HG03460 (cell line): ENCODE data around the gene MAGI1.

Source experiments
- ATAC-seq: cut with Tn5 transposase; IDR thresholded peaks from one replicate; pipeline ENCODE4 v1.9.1; 2021; ENCODE audit not compliant: unreplicated experiment

MAGI1 gene

DNA sequence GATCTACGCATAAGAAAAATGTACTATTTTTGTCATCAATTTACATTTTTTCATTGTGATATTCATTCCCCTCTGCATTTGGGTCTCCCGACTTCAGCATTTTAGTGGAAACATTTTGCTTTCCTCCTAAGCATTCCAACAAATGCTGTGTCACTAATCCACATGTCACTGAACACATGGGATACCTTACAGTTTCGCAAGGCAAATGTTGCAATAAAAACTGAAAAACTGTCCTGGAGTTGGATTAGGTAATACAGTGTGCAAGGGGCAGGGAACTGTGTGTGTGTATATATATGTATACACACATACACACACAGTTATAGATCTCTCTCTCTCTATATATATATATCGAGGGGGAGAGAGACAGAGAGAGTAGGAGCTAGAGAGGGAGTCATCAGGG is 632.2 kb downstream of the MAGI1 start:
- no peak for ATAC-seq

DNA sequence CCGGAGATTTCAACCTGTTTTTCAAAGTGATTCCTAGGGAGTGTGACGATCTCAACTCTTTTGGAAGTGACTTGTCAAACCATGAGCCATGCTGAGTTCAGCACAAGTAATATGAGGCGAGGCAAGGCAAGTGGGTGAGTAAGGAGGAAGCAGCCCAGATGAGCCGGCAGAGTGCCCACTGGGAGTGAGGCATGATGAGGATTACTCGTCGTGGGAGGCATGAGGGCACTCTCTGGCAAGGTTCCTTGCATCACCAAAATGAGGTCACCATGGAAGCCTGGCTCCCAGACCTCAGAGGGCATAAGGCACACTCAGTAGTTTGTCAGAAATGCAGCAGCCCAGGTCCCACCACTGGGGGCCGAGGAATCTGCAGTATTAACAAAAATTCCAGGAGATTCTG is 636.1 kb downstream of the MAGI1 start:
- no peak for ATAC-seq

DNA sequence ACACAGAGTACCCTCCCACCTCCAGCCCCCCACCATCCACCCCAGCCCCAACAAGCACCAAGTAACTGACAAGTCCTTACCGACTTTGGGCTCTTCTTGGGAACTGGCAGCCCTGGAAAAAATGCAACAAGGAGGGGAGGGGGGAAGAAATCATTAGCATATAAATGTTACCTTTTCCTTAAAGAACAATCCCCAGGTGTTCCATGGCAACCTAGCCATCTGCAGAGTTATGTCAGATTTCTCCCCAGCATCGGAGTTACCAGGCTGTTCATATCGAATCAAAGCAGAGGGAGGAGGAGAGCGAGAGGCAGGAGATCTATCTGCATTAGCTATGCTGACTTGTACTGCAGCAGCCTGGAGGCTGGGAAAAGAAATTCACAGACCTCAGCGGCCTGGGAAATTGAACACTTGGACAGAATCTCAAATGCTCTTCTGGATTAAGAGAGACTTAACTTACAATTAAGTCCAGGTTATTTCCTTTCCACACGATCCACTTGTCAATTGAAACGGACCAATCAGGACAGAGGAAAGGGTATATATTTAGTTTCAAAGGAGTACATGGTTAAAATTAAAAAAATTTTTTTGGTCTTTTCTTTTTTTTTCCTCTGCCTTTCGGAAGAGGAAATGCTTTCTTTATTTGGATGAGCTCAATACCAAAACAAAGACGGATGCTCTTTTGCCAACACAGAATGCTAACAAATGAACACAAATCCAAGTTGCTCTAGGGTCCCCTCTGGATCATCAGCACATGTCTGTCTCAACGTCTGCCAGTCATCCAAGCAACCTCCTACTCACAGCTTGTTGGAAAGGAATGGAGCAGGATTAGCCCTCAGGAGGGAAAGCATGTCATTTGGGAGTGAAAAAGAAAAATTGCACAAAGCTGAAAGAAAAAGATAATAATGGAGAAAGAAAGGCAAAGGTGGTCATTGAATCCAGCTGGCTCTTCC is 637.1 kb downstream of the MAGI1 start:
- no peak for ATAC-seq

DNA sequence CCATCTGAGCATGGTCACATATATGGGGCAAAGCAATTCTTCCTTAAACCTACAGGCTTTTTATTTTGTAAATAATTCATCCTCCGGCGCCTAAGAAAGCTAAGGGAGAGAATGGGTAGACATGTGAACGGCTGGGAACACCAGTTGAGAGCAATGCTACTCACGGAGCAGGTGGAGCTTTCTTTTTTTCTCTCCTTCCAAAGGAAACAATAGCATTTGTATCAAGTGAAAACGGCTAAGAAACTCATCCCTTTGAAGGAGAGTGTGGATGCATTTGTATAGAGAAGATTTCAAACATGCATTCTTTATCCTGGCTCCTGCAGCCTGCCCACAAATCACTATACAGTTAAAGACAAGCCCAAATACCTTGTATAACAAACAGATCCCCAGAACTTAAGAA is 637.8 kb downstream of the MAGI1 start:
- ATAC-seq = no peak

DNA sequence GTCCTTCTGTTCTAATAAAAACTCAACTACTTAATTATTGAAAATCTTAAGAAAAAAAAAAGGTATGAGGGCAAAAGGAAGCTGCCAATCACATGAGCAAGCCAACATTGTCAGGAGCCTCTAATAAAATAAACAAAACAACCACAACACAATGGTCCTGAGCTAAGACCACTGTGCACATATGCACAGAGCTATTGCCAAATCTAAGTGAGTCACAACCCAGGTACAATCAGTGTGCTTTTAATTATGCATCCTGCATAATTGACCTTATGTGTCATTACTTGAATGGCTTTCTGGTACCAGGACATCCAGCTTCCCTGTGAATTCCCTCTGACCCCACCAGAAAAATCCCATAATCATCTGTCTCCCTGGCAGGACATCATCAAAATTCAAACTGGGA is 639.8 kb downstream of the MAGI1 start:
- no peak for ATAC-seq

DNA sequence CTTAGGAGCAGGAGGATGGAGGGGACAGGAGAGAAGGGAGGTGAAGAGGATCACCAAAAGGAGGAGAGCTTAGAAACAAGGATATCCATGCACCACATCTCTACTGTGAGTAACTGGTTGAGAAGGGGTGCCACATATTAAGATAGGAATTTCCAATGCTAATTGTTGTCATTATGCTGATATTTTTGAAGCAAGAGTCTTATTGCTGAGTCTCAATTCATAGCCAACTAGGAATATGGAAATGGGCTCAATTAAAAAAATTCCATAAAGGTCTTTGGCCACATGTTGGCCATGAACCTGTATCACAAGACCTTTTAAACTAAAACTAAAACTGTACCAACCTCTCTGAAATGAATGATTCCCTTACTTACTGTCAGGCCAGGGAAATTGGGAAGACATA is 642.6 kb downstream of the MAGI1 start:
- ATAC-seq = no peak

DNA sequence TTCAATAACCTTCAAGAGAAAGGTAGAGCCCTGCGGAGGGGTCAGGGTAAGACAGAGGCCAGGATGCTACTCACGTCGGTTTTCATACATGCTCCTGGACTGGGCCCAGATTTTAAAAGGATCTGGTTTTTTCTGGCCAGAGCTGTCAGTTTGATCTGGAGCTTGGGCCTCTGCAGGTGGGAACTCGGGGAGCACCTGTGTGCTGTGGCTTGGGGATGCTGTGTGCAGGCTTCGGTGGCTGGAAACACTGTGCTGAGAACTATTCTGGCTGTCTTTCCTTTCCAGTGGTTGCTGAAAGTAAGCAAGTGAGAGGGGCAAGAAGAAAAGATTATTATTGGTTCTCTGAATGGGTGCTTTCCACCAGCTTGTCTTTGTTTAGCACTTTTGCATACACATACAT is 647.6 kb downstream of the MAGI1 start:
- ATAC-seq = no peak

DNA sequence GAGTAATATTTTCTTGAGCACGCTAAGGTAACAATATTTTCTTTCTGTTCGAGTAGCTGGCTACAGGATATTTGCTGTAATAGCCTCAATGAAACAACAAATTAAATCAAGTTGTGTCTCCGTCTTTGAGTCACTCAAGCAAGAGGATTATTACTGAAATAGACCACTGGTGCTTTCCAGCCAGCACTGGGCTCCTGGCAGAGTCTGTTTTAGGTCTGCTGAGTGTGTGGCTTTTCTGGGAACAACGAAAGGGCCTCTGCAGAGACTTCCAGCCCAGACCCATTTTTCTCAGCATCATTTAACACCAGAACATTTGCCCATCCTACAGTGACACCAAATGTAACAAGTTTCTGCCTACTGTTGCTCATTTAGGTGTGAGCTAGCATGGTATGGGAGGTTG is 652.9 kb downstream of the MAGI1 start:
- no peak for ATAC-seq

DNA sequence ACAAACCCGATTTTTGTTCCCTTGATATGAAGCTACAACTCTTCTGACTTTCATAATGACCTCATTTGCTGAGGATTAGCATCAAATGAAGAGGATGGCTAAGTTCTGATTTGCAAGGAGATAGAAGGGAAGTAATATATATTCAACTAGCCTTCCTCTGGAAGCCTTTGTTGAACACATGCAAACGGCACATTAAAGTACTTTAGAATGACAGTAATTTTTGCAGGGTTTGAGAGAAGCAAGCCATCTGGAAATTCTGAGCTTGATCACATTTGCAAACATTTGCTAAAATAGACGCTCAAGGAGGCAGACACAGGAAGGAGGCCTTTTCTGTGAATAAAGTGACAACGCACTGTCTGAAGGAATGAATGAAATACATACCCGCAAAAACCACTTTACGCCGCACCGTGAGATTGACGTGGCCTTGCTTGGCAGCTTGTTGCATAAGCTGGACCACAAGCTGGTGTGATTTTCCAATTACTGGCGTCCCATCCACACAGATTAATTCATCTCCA is 657.2 kb downstream of the MAGI1 start:
- ATAC-seq = no peak

DNA sequence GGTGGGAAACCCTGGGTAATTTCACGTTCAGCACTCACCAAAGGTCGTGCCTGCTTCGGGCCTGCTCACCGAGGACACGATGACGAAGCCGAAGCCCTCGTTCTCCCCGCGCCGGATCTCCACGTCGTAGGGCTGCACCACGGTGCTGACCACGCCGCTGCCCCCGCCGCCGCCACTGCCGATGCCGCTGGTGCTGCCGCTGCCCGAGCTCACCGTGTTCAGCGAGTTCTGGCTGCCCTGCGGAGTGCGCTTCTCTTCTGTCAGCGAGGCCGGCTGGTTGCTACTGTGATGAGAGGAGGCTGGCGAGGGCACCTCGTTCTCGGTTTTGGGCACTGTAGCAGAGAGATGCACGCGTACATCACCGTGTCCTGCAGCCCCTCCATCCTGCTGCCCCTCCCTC is 659.5 kb downstream of the MAGI1 start:
- no peak for ATAC-seq

DNA sequence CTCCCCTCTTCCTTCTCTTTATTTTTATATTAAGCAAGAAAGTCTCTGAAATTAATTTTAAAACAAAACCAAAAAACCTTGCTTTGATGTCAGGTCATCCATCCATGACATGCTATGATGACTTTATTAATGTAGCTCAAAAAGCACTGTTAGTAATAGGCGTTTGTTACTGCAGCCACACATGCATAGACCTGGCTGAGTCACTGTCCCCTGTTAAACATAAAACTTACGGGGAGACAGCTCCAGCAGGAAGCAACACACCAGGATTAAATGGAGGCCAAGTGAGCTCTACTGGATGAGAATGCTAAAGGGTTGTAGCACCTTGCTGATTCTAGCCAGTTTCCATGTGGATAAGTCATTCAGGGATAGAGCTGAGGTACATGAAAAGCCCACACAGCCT is 661.1 kb downstream of the MAGI1 start:
- no peak for ATAC-seq

DNA sequence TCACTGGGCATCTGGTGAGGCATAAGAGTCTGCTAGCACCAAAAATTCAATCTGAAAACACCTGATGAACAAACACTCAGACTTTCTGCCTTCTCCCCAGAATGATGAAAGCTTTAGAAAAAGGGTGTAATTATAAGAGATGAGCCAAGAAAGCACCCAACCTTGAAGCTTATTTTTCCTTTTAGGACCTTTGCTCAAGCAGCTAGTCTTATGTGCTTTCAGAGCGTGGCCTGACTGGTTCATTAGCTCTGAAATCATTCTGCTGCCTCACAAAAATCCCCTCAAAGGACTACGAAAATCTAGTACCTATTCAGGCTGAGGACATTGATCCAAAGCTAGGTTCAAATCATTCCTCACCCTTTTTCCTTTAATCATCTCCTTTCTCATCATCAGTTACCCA is 662.3 kb downstream of the MAGI1 start:
- no peak for ATAC-seq

DNA sequence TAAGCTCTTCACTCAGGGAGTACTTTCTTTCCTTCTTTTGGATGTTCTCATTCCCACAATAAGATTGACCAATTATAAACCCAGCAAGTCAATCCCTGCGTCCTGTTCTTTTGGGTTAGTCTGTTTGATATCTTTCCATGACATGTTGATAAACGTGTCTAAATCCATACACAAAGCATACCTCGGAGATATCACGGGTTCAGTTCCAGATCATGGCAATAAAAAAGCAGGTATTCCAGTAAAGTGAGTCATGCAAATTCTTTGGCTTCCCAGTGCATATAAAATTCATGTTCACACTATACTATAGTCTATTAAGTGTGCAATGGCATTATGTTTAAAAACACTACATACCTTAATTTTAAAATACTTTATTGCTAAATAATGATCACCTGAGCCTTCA is 667.7 kb downstream of the MAGI1 start:
- ATAC-seq = no peak

DNA sequence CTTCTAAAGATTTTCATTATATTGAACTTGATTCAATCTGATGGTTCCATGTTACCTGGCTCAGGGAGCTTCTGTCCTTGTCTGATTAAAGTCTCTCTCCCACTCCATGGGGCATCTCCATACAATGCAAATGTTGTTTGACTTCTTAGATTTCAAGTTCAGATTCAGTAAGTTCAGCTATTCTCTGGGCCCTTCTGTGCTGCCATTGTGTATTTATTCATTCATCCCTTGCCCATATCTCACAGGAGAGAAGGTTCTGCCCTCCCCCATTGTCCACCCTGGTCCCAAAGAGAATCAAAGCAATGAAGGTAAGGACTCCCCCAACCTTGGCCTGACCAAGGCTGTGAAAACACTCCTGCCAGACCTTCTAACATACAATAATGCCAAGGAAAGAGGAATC is 669.9 kb downstream of the MAGI1 start:
- no peak for ATAC-seq

DNA sequence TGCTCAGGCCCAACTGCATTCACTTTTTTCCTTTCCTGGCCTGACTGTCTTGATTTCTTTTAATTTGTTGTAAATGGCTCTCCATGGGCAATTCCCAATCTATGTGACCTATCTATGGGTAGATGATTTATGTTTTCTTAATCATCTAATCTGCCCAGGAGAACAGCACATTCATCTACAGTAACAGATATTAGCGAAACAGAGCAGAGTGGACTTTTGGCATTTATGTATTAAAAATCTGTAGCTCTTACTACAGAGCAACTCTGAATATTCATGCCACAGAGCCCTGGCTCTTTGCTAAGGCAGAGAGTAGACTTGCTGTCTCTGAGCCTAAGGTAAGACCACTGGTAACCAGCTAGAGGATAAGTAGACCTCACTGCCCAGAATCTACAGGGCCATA is 676.0 kb downstream of the MAGI1 start:
- no peak for ATAC-seq

DNA sequence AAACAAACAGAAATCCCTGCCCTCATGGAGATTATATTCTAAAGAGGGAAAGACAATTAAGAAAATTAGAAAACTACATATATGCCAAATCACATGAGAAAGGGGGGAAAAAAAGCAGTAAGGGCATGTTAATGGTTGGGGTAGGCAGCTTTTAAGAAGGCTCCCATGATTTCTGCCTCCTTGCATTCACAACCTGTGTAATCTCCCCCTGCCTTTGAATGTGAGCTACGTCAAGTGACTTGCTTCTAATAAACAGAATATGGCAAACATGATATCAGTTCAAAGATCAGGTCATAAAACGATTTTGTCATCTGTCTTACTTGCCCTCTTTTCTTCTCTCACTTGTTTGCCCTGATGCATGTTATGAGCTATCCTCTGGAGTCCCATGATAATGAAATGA is 677.3 kb downstream of the MAGI1 start:
- no peak for ATAC-seq

DNA sequence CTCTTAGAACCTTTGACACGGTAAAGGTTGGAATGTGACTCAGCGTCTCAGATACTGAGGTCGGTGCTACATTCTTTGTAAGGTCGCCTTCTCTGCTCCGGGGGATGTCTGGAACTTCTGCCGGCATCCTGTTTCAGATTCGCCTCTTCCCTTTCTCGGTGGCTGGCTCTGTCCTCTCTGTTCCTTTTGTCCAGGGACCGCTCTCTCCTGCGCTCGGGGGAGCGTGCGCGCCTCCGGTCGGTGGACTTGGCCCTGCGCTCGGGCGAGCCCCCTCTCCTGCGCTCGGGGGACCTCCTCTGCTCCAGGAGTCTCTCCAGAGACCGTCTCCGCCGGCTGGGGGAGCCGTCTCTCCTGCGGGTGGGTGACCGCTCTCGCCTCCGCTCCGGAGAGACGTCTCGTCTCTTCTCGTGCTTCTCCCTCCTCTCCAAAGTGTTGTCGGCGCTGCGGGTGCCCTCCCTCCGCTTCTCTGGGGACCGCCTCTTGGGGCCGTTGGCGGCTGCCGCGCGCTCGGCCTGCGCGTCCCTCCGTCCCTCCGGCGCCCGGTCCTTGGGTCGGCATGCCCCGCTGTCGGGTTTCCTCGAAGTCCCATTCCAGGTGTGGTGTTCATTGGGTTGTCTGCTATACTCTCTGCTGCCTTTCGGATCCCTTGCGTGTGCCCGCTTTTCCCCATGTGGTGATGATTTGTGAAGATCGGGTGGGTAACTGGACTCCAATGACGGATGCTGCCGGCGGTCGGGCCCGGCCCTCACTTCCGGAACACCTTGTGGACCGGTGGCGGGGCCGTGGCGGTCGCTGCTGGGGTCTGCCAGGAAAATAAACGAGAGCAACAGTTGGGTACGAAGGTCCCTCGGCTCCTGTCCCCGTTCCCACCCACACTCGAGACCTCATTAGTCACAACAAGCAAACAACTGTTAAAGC is 682.1 kb downstream of the MAGI1 start:
- no peak for ATAC-seq

DNA sequence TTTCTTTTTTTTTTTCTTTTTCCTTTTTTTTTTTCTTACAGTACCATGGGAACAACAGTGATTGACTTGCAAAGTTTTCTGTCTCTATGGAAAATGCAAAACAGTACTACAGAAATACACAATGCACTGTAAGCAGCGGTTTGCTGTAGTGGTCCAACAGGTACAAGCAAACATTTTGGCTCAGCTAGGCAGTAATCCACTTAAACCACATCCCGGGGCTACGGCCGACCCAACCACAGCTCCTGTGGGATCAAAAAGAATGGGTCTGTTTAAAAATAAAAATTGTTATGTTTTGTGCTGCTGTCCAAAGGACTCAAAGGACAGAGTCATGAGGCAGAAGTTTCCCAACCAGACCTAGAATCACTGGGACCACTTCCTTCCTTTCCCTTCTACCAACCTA is 683.8 kb downstream of the MAGI1 start:
- ATAC-seq = no peak

DNA sequence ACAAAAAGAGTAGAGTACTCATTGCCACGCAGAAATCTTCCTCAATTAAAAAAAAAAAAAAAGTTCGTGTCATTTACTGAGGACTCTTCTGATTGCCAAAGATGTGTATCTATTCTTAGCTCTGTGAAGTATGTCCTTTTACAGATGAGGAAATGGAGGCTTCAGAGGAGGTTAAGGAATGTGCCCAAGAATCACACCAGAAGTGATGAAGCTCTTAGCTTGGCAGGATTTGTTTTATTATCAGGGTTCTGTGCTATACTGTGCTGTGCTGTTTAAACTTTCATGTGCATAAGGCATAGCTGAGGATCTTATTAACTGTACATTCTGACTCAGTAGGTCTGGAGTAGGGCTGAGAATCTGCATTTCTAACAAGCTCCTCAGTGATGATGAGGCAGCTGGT is 685.8 kb downstream of the MAGI1 start:
- ATAC-seq = no peak

DNA sequence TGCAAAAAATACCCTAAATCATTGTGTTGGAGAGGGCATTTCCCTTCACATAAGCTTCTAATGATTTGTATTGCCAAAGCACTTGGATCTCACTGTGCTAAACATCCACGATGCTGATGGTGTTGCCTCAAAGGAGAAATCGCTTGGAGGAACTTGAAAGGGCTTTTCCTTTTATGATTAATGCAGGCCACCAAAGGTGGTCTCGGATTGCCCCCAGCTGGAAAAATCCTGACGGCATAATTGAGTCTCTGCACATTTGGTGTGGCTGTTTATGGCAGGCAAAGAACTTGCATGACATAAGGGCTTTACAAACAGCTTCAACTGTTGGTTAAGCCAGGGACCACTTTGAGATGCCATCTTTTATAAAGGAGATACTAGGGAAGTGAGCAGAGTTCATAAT is 687.0 kb downstream of the MAGI1 start:
- no peak for ATAC-seq

DNA sequence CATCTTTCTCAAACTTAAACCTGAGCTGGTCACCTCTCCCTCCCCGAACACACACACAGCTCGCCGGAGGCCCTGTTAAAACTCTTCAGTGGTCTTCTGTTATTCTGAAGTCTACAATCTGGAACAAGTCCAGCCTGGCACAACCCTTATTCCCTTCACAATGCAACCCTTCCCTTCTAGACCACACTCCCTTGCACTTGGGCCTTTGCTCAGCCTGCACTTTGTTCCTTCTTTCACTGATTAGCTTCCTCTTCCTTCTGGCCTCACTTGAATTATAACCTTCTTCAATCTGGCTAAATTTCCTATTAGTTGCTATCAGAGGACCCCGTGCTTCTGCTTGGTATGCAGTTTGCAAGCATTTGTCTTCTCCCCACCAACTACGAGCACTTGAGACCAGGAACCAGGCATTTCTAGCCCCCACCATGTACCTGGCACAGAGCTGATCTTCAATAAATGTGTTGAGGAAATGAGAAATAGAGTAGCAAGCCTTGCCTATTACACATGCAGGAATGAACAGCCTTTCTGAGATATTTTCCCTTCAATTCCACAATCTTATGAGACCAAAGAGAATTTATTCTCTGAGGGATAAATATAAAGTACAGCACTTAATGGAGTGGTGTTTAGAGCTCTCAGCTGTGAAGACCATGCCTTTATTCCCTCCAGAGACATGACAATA is 687.8 kb downstream of the MAGI1 start:
- ATAC-seq = no peak
